PFSK-1 (cell line): Measurements from ENCODE around the gene PHACTR3.

Experiments used
- POLR2AphosphoS5 ChIP-seq: IDR thresholded peaks from 2 replicates; pipeline ENCODE4 v1.6.1; 2012; ENCODE audit warnings: low read depth, mild to moderate bottlenecking, control low read depth, low read length, moderate library complexity
- TF ChIP-seq, protein P1 (sequence below), 2 experiments: IDR thresholded peaks; 2 replicates each; pipeline versions ENCODE4 v1.6.1 to v1.8.0; 2011 to 2012; ENCODE audit warnings: low read depth in 2 of 2, low read length in 2 of 2, control low read depth in 1 of 2, inconsistent platforms in 1 of 2, mild to moderate bottlenecking in 1 of 2, moderate library complexity in 1 of 2; ENCODE audit not compliant: insufficient read depth in 1 of 2

DNA sequence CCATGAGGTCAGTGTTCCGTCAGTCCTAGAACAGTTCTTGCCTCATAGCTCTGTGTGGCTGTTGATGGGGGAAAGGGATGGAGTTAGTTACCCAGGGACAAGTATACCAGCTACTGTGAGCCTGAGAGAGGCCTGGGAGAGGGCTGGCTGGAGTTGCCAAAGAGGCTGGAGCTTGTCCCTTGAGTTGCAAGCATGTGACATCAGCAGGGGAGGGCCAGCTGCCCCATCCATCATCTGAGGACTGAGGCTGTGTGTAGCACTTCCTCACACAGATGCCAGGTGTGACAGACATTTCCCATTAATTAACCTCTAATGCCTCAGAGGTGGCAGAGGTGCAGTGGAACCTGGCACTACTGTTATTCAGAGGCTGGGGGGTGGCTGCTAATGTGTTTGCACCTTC, 131.6 kb downstream of the PHACTR3 start:
- no peak for TF ChIP-seq POLR2AphosphoS5
- TF ChIP-seq, protein P1, sequence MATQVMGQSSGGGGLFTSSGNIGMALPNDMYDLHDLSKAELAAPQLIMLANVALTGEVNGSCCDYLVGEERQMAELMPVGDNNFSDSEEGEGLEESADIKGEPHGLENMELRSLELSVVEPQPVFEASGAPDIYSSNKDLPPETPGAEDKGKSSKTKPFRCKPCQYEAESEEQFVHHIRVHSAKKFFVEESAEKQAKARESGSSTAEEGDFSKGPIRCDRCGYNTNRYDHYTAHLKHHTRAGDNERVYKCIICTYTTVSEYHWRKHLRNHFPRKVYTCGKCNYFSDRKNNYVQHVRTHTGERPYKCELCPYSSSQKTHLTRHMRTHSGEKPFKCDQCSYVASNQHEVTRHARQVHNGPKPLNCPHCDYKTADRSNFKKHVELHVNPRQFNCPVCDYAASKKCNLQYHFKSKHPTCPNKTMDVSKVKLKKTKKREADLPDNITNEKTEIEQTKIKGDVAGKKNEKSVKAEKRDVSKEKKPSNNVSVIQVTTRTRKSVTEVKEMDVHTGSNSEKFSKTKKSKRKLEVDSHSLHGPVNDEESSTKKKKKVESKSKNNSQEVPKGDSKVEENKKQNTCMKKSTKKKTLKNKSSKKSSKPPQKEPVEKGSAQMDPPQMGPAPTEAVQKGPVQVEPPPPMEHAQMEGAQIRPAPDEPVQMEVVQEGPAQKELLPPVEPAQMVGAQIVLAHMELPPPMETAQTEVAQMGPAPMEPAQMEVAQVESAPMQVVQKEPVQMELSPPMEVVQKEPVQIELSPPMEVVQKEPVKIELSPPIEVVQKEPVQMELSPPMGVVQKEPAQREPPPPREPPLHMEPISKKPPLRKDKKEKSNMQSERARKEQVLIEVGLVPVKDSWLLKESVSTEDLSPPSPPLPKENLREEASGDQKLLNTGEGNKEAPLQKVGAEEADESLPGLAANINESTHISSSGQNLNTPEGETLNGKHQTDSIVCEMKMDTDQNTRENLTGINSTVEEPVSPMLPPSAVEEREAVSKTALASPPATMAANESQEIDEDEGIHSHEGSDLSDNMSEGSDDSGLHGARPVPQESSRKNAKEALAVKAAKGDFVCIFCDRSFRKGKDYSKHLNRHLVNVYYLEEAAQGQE (IDR thresholded peaks at IDR 0.05; ENCODE audit: insufficient read depth in 1 of 2, low read depth in 2 of 2, low read length in 2 of 2), result no peak
